ENCODE data around the gene EPHB2.

The EPHB2 gene

GRCh38 chr1:22966309-22966708, 255.7 kb downstream of the EPHB2 start:
- TF ChIP-seq, protein P1, sequence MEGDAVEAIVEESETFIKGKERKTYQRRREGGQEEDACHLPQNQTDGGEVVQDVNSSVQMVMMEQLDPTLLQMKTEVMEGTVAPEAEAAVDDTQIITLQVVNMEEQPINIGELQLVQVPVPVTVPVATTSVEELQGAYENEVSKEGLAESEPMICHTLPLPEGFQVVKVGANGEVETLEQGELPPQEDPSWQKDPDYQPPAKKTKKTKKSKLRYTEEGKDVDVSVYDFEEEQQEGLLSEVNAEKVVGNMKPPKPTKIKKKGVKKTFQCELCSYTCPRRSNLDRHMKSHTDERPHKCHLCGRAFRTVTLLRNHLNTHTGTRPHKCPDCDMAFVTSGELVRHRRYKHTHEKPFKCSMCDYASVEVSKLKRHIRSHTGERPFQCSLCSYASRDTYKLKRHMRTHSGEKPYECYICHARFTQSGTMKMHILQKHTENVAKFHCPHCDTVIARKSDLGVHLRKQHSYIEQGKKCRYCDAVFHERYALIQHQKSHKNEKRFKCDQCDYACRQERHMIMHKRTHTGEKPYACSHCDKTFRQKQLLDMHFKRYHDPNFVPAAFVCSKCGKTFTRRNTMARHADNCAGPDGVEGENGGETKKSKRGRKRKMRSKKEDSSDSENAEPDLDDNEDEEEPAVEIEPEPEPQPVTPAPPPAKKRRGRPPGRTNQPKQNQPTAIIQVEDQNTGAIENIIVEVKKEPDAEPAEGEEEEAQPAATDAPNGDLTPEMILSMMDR (IDR thresholded peaks at IDR 0.05; ENCODE audit: low read depth, low read length): no peak

GRCh38 chr1:22967833-22968232, 257.2 kb downstream of the EPHB2 start:
- DNase-seq (ENCODE audit: extremely low read depth, low read depth): no peak

More at GRCh38 chr1:22966309-22966708, 255.7 kb downstream of the EPHB2 start:
- DNase-seq (ENCODE audit: extremely low read depth, low read depth): no peak

GRCh38 chr1:22969304-22969709, 258.7 kb downstream of the EPHB2 start:
- peak; percentile 25 for DNase-seq (ENCODE audit: extremely low read depth, low read depth)
- TF ChIP-seq, protein P1 (IDR thresholded peaks at IDR 0.05; ENCODE audit: low read depth, low read length): no peak

More at GRCh38 chr1:22967833-22968232, 257.2 kb downstream of the EPHB2 start:
- TF ChIP-seq, protein P1 (IDR thresholded peaks at IDR 0.05; ENCODE audit: low read depth, low read length): no peak

DNA sequence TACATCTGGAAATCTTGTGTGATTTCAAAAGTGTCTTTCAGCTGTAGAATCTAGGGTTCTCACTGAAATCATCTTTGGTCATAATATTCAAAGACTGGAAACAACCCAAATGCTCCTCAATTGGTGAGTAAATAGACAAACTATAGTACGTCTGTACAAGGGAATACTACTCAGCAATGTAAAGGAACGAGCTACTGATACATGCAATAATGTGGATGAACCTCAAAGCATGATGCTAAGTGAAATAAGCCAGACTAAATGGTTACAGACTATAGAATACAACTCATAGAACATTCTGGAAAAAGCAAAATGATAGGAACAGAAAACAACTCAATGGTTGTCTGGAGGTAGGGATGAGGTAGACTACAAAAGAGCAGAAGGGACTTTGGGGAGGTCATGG, 259.5 kb downstream of the EPHB2 start:
- no peak for DNase-seq (ENCODE audit: extremely low read depth, low read depth)
- TF ChIP-seq, protein P1 (IDR thresholded peaks at IDR 0.05; ENCODE audit: low read depth, low read length): no peak
